ENCODE measurements around the gene SEPTIN1.
A peak's percentile ranks its signal among the peaks of the same experiment; 100 is the strongest.

Gene SEPTIN1, protein sequence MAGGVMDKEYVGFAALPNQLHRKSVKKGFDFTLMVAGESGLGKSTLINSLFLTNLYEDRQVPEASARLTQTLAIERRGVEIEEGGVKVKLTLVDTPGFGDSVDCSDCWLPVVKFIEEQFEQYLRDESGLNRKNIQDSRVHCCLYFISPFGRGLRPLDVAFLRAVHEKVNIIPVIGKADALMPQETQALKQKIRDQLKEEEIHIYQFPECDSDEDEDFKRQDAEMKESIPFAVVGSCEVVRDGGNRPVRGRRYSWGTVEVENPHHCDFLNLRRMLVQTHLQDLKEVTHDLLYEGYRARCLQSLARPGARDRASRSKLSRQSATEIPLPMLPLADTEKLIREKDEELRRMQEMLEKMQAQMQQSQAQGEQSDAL

GRCh38 chr16:30382111-30382881 lies at the start of gene SEPTIN1:
TSS of gene SEPTIN1 (minus strand) at chr16:30382561. CDS start at chr16:30382542, 19 bp downstream.
- peak; percentile 30 for DNase-seq

DNA sequence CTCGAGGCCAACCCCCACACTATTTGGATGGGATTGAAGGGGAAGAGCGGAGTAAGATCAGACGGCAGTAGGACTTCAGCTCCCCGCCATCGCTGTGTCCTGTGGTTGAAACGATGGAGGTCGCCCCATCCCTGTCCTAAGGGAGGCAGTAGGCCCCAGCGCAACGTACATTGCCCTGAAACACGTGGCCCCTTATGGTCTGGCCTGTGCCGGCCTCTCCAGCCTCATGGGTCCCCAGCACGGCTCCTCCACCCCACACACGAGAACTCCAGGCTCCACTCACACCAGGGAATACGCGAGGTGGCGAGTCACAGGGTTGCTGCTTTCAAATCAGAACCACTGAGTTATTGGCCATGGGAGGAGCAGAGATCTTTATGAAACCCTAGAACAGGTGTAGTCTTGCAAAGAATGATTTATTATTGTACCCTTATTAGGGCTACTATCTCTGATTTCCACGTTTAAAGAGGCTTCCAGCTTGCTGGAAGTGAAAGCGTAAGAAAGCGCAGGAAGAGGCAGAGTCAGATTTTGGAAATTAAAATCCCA lies 48.1 kb upstream of the SEPTIN1 start:
- DNase-seq, result no peak

DNA sequence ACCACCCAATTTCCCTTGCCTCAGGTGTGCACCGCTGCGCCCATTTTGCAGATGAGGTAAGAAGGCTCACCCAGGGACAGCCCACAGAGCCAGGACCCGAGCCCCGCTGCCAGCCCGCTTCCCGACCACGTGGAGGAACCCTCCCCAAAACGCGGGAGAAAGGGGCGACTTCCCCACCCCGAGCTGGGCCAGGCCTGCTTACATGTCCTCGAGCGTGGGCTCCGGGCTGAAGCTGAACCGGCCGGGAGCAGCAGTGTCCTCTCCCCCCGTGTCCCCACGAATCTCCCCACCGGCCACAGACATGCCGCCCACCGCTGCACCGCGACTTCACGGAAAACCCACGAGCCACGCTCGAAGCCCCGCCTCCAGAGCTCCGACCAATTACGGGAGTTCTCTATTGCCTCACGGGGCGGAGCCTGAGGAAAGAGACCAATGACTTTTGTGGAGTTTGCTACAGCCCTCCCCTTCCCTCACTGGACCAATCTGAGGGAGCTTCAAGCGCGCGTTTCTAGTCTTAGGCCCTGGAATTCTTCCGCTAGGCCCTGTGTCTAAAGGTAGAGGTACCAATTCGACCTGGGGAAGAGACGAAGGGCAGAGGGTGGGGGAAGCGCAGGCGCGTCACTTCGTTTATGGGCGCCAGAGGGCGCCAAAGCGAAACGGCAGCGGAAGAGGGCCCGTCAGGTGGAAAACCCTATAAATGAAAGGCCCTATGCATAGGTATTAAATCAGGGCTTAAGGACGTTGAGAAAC lies 47.5 kb upstream of the SEPTIN1 start, which contains the start of gene DCTPP1:
DCTPP1 (minus strand) TSS at position 353 of the 750 bp plus-strand sequence; CDS start at position 303, 50 bp downstream.
- peak; percentile 99 for DNase-seq

DNA sequence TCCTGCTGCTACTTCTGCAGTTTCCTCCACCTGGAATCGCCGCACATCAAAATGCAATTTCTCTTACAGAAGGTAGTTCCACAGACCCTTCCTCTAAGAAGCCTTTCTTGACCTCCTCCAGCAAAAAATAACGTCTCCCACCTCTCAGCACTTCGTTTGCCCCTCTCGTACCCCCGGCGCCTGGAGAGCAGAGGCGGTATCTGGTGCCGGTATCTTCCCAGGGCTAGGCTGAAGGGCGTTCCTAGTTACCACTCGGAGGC lies 47.0 kb upstream of the SEPTIN1 start:
- DNase-seq, result peak; percentile 78

DNA sequence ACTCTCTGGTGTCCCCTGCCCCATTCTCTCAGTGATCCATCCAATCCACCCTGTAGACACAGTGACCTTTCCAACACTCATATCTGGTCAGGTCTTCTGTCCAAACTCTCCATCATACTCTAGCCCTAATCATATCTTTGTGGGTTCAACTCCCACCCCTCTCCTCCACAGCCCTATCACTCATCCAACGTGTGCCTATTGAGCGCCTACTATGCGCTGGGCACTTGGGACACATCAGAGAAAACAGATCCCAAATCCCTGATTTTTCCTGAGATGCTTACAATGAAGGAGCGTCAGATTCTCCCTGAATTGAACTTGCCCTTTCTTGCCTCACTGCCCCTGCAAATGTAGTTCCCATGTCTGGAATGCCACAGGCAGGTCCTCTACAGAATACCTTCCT lies 45.7 kb upstream of the SEPTIN1 start:
- DNase-seq, result no peak

- DNase-seq, result no peak
These were observed 38.6 kb upstream of the SEPTIN1 start for GRCh38 chr16:30421010-30421409.

- DNase-seq, result no peak
These were observed 36.2 kb upstream of the SEPTIN1 start for GRCh38 chr16:30418350-30419181.

- peak; percentile 99 for DNase-seq
These were observed 35.4 kb upstream of the SEPTIN1 start for GRCh38 chr16:30417529-30418349.

GRCh38 chr16:30416624-30417528 lies 34.5 kb upstream of the SEPTIN1 start:
- peak; percentile 27 for DNase-seq

DNA sequence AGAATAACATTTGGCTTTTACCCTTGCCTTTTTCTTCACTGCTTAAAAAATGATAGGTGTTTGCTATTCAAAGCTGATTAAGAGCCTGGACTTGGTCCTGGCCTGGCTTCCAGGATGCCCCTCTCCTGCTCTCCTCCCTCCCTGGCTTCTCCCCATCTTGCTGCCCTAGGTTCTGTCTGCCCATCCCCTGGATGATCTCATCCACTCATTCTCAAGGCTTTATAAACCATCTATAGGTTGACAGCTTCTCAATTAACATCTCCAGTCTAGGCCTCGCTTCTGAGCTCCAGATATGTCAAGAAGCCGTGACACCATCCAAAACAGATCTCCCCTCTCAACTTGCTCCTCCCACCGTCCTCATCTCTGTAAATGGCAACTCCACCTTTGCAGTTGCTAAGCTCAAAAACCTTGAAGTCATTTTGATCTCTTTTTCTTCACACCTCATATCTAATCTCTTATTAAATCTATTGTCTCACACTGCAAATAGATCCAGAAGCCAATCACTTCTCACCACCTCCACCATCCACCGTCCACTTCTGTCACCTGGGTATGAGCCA lies 33.8 kb upstream of the SEPTIN1 start:
- DNase-seq, result no peak

GRCh38 chr16:30414159-30414558 lies 31.8 kb upstream of the SEPTIN1 start:
- DNase-seq, result no peak

DNA sequence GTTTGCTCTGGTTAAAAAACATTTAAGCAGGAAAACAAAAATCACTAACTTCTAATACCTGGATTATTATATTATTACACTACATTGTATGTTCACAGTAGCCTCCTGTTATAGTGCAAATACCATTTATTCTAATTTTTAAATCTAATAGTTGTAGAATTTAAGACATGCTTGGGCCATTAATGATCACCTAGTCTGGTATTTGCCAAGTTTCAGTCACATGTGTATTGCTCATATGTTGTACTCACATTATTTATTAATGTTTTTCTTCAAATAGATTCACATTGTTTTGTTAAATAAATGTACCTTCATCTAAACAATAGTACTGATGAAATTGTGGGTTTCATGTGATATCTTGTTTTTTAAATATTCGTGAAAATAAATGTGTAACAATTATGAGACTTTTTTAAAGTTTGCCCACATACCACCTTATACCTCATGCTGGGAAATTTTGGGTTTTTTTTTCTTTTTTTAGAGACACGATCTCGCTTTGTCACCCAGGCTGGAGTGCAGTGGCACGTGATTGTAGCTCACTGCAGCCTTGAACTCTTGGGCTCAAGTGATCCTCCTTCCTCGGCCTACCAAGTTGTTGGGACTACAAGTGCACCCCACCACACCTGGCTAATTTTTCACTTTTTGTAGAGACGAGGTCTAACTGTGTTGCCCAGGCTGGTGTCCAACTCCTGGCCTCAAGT lies 30.9 kb upstream of the SEPTIN1 start:
- no peak for DNase-seq

DNA sequence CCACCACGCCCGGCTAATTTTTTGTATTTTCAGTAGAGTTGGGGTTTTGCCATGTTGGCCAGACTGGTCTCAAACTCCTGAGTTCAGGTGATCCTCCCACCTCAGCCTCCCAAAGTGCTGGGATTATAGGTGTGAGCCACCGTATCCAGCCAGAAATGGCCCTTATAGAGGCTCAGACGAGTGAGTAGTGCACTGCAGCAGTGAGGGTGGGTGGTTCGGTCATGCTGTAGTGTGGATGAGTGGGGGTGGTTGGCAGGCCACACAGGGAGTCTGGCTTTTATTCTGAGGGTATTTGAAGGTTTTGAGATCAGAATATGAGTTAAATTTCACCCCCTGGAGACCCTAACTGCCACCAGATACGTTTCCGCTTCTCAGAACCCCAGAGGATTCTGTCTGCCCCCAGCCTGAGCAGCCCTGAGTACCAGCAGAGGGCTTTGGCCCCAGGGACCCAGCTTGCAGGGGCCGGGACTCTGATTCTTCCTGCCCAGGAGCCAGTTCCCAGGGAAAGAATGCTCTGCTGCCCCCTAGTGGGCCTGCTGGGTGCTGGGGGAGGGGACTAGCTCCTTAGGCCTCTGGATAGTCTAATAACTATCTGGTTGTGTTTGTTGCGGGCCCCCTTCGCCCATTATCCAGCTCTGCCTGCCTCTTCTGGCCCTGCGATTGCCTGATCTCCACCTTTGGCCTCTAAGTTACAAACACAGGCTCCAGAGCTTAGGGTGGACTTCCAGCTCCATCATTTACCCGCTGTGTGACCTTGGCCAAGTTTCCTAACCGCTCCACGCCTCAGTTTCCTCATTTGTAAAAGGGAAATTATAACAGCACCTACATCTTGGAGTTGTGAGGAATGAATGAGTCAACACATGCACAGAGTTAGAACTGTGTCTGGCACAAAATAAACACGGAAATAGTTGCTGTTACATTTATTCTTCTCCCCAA lies 27.0 kb upstream of the SEPTIN1 start:
- peak; percentile 95 for DNase-seq

DNA sequence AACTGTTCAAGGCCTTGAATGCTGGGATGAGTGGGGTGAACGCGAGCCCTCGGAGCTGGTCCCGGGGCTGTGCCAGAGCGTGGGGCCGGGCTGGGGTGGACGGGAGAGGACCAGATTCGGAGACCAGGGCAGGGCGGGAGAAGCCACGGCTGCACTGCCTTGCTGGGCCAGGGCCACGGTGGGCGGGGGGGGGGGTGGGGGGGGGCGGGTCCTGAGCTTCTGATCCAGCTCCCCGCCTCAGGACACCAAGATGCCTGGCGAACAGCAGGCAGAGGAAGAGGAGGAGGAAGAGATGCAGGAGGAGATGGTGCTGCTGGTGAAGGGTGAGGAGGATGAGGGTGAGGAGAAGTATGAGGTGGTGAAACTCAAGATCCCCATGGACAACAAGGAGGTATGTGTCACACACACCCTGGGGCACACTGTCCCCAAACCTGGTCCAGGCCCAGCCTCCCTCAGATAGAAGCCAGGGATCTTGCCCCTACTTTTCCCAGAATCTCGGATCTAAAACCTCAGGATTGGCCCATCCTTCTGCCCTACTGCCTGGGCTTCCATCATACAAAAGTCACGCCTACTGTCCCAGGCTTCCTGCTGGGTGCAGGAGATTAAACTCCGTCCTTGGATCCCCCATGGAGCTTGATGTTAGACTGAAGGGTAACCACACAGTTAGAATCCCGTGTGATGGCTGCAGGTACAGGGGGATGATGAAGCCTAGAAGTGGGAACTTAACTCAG lies 25.6 kb upstream of the SEPTIN1 start:
- DNase-seq, result peak; percentile 65

GRCh38 chr16:30407102-30407803 lies 24.9 kb upstream of the SEPTIN1 start, which contains the start of gene ZNF771:
TSS of gene ZNF771 (plus strand) at chr16:30407606. CDS start at chr16:30408054, 448 bp downstream.
- DNase-seq, result peak; percentile 96

GRCh38 chr16:30406795-30407101 lies 24.4 kb upstream of the SEPTIN1 start:
- DNase-seq, result no peak
